H1 (cell line): ENCODE measurements around the gene CLEC12A. TPM values are rescaled to one million over a fixed set of nuclear protein-coding genes. Genes with fewer than 3 reads are reported as not detected.

Source experiments
- CTCF ChIA-PET: fragments of 300-600 bp; sonication (Branson Sonifier 250); formaldehyde crosslinking; loops from one replicate; lab custom pipeline; 2021; ENCODE audit not compliant: partially characterized antibody; lab: Charles Lee
- POLR2A ChIA-PET: fragments of 300-600 bp; sonication (Branson Sonifier 250); formaldehyde crosslinking; loops from one replicate; lab custom pipeline; 2021; ENCODE audit warnings: inconsistent platforms; ENCODE audit not compliant: partially characterized antibody; lab: Charles Lee
- DNase-seq, 2 experiments: peaks; one replicate each; pipeline versions ENCODE4 v3.0.0 to v3.0.0-alpha.2; 2010 to 2022; ENCODE audit warnings: low spot score in 2 of 2, low read depth in 1 of 2, mixed read lengths in 1 of 2
- FAIRE-seq: peaks from 2 replicates; lab custom pipeline; 2011; peaks lifted over from hg19 to GRCh38; lab: Jason Lieb, UNC
- H2AFZ ChIP-seq: 2 replicates; pipeline ENCODE4 v1.8.1; 2012; ENCODE audit warnings: low read length, inconsistent platforms
- H2AK5ac ChIP-seq: 2 replicates; pipeline ENCODE4 v1.6.1; 2013; ENCODE audit warnings: low read depth, low read length
- H2BK120ac ChIP-seq: replicated peaks from 2 replicates; pipeline ENCODE3; 2013; ENCODE audit warnings: low read depth, low read length, inconsistent platforms
- H2BK12ac ChIP-seq: 2 replicates; pipeline ENCODE4 v1.6.1; 2013; ENCODE audit warnings: low read depth, low read length
- H2BK15ac ChIP-seq: 2 replicates; pipeline ENCODE4 v1.6.1; 2013; ENCODE audit warnings: low read length
- H2BK20ac ChIP-seq: 2 replicates; pipeline ENCODE4 v1.6.1; 2013; ENCODE audit warnings: low read length
- H2BK5ac ChIP-seq: 2 replicates; pipeline ENCODE4 v1.6.1; 2013; ENCODE audit warnings: low read depth, low read length
- H3K14ac ChIP-seq: 2 replicates; pipeline ENCODE4 v1.6.1; 2013; ENCODE audit warnings: inconsistent platforms; ENCODE audit not compliant: insufficient read length
- H3K18ac ChIP-seq: 2 replicates; pipeline ENCODE4 v1.6.1; 2013; ENCODE audit warnings: low read length; ENCODE audit errors: extremely low read depth
- H3K23ac ChIP-seq: 2 replicates; pipeline ENCODE4 v1.6.1; 2013; ENCODE audit warnings: inconsistent platforms; ENCODE audit not compliant: insufficient read length
- H3K23me2 ChIP-seq: 2 replicates; pipeline ENCODE4 v1.6.1; 2013; ENCODE audit warnings: low read depth, low read length
- H3K27ac ChIP-seq: 2 replicates; pipeline ENCODE4 v1.6.1; 2011; ENCODE audit warnings: low read depth, low read length, inconsistent platforms
- H3K27me3 ChIP-seq, 4 experiments: replicated peaks in 1 of 4; 1 replicate in 1 of 4; 2 replicates in 3 of 4; pipeline versions ENCODE4 v1.6.1 to v1.8.1; 2011 to 2013; ENCODE audit warnings: low read length in 3 of 4, mild to moderate bottlenecking in 3 of 4, inconsistent platforms in 2 of 4, mixed read lengths in 2 of 4, moderate library complexity in 1 of 4; ENCODE audit not compliant: control insufficient read depth in 3 of 4, insufficient read depth in 3 of 4; ENCODE audit errors: extremely low read depth in 1 of 4
- H3K36me3 ChIP-seq, 4 experiments: 2 replicates each; pipeline versions ENCODE4 v1.6.1 to v1.8.1; 2011 to 2013; ENCODE audit warnings: mild to moderate bottlenecking in 4 of 4, low read length in 3 of 4, moderate library complexity in 2 of 4, control low read depth in 1 of 4, inconsistent platforms in 1 of 4; ENCODE audit not compliant: insufficient read depth in 4 of 4, control insufficient read depth in 2 of 4
- H3K4ac ChIP-seq: replicated peaks from 2 replicates; pipeline ENCODE3; 2013; ENCODE audit warnings: low read length, low read depth, mixed read lengths, inconsistent platforms; ENCODE audit not compliant: insufficient read length
- H3K4me1 ChIP-seq, 4 experiments: replicated peaks in 1 of 4; 1 replicate in 1 of 4; 2 replicates in 3 of 4; pipeline versions ENCODE4 v1.6.1 to v1.8.1; 2011 to 2013; ENCODE audit warnings: low read length in 3 of 4, inconsistent platforms in 2 of 4, mixed read lengths in 1 of 4; ENCODE audit not compliant: insufficient read depth in 4 of 4, control insufficient read depth in 3 of 4
- H3K4me2 ChIP-seq, 2 experiments: 2 replicates each; pipeline versions ENCODE4 v1.6.1 to v1.8.1; 2011 to 2013; ENCODE audit warnings: low read depth in 2 of 2, low read length in 2 of 2, control low read depth in 1 of 2, inconsistent platforms in 1 of 2, mild to moderate bottlenecking in 1 of 2; ENCODE audit not compliant: insufficient read depth in 1 of 2
- H3K4me3 ChIP-seq, 4 experiments: fragments of 200-600, 300-600 bp in 1 of 4; sonication (generic), shearing (Covaris generic), sonication (Bioruptor Twin) in 1 of 4; 2 replicates each; pipeline versions ENCODE4 v1.5.1 to v1.8.1; 2011 to 2016; ENCODE audit warnings: low read length in 4 of 4, low read depth in 3 of 4, control low read depth in 2 of 4, inconsistent platforms in 2 of 4, mild to moderate bottlenecking in 2 of 4, mixed read lengths in 1 of 4, moderate library complexity in 1 of 4; ENCODE audit not compliant: insufficient read depth in 2 of 4; ENCODE audit errors: extremely low read depth in 1 of 4
- H3K56ac ChIP-seq: replicated peaks from 2 replicates; pipeline ENCODE3; 2013; ENCODE audit warnings: low read depth, mild to moderate bottlenecking, mixed read lengths, low read length, inconsistent platforms; ENCODE audit not compliant: insufficient read length
- H3K79me1 ChIP-seq: 2 replicates; pipeline ENCODE4 v1.6.1; 2013; ENCODE audit warnings: low read depth, low read length, control low read depth
- H3K79me2 ChIP-seq, 2 experiments: 2 replicates each; pipeline versions ENCODE4 v1.6.1 to v1.8.1; 2012 to 2013; ENCODE audit warnings: low read length in 2 of 2, mild to moderate bottlenecking in 2 of 2, inconsistent platforms in 1 of 2; ENCODE audit not compliant: insufficient read depth in 2 of 2, control insufficient read depth in 1 of 2
- H3K9ac ChIP-seq, 4 experiments: replicated peaks in 1 of 4; 1 replicate in 1 of 4; 2 replicates in 3 of 4; pipeline versions ENCODE4 v1.6.1 to v1.8.1; 2011 to 2013; ENCODE audit warnings: low read depth in 3 of 4, low read length in 3 of 4, control low read depth in 2 of 4, mild to moderate bottlenecking in 2 of 4, moderate library complexity in 2 of 4, inconsistent platforms in 1 of 4; ENCODE audit errors: extremely low read depth in 1 of 4
- H3K9me3 ChIP-seq, 2 experiments: 2 replicates each; pipeline versions ENCODE4 v1.6.1 to v1.8.1; 2012 to 2013; ENCODE audit warnings: mild to moderate bottlenecking in 2 of 2, moderate library complexity in 2 of 2, control low read depth in 1 of 2, inconsistent platforms in 1 of 2, low read depth in 1 of 2, low read length in 1 of 2, mixed read lengths in 1 of 2; ENCODE audit not compliant: insufficient read depth in 2 of 2
- H4K20me1 ChIP-seq, 2 experiments: replicated peaks in 1 of 2; 2 replicates each; pipeline versions ENCODE3 to v1.8.1; 2011 to 2013; ENCODE audit warnings: inconsistent platforms in 2 of 2, low read length in 2 of 2, mild to moderate bottlenecking in 1 of 2; ENCODE audit not compliant: insufficient read depth in 2 of 2, control insufficient read depth in 1 of 2
- H4K5ac ChIP-seq: 2 replicates; pipeline ENCODE4 v1.6.1; 2013; ENCODE audit warnings: low read length, low read depth, mixed read lengths, inconsistent platforms; ENCODE audit not compliant: insufficient read length
- H4K8ac ChIP-seq: 2 replicates; pipeline ENCODE4 v1.8.0; 2013; ENCODE audit warnings: mild to moderate bottlenecking, moderate library complexity, low read length, inconsistent platforms; ENCODE audit not compliant: insufficient read depth; ENCODE audit errors: extremely low read depth
- H4K91ac ChIP-seq: replicated peaks from 2 replicates; pipeline ENCODE3; 2013; ENCODE audit warnings: low read length, mixed read lengths, inconsistent platforms; ENCODE audit not compliant: insufficient read length
- HDAC2 ChIP-seq, 2 experiments: fragments of 300-600 bp in 1 of 2; sonication (generic) in 1 of 2; IDR thresholded peaks; 2 replicates each; pipeline ENCODE4 v1.6.1; 2011 to 2012; ENCODE audit warnings: low read depth in 2 of 2, low read length in 2 of 2, mild to moderate bottlenecking in 2 of 2, moderate library complexity in 2 of 2, borderline replicate concordance in 1 of 2, inconsistent platforms in 1 of 2
- KDM1A ChIP-seq: fragments of 200-600, 300-600 bp; sonication (generic); IDR thresholded peaks from 2 replicates; pipeline ENCODE4 v1.7.1; 2016; ENCODE audit warnings: mild to moderate bottlenecking, low read length, borderline replicate concordance
- RXRA ChIP-seq: IDR thresholded peaks from 2 replicates; pipeline ENCODE4 v1.6.1; 2011; ENCODE audit warnings: low read depth, mild to moderate bottlenecking, low read length, moderate library complexity; ENCODE audit not compliant: insufficient read depth
- TEAD4 ChIP-seq: IDR thresholded peaks from 2 replicates; pipeline ENCODE4 v1.6.1; 2012; ENCODE audit warnings: low read depth, low read length, inconsistent platforms, mixed read lengths
- WGBS, 2 experiments: shearing (Covaris generic) in 1 of 2; methylation state at CpG; one replicate each; pipeline versions ENCODE4 v1.1.6 to v1.1.7; 2013 to 2015; ENCODE audit warnings: low lambda C conversion rate in 2 of 2, mixed read lengths in 2 of 2, inconsistent platforms in 1 of 2, low coverage in 1 of 2, missing lambda C conversion rate in 1 of 2; ENCODE audit not compliant: insufficient replicate concordance in 2 of 2, insufficient coverage in 1 of 2, insufficient read length in 1 of 2; ENCODE audit errors: extremely low coverage in 1 of 2, missing lambda C conversion rate in 1 of 2; 5-methylcytosine and 5-hydroxymethylcytosine counted together
- polyA plus RNA-seq, 7 experiments: library from polyadenylated mRNA; depleted of rRNA in 3 of 7; stranded (reverse) in 5 of 7; unstranded in 2 of 7; fragments of >200 nt in 5 of 7; fragments of 200-250 nt in 2 of 7; gene quantifications; 1 replicate in 5 of 7; 2 replicates in 1 of 7; 4 replicates in 1 of 7; pipeline versions ENCODE4 v1.2.1 to v1.2.3, GENCODE V29; 2011 to 2013; ENCODE audit warnings: missing spikeins in 2 of 7, mixed read lengths in 2 of 7
- total RNA-seq: library from RNA; stranded (reverse); fragmentation: NEBNext Ultra II Directional; extraction: Animal tissue kit (Norgen Biotek cat#: 25700); gene quantifications from 2 replicates; pipeline ENCODE4 v1.2.1, GENCODE V29; 2021

CLEC12A gene
- total and polyA plus RNA-seq, 2 of the 8 experiments (the other 6 are each of a cell fraction or from before 2014, with no cell fraction given) = not detected

DNA sequence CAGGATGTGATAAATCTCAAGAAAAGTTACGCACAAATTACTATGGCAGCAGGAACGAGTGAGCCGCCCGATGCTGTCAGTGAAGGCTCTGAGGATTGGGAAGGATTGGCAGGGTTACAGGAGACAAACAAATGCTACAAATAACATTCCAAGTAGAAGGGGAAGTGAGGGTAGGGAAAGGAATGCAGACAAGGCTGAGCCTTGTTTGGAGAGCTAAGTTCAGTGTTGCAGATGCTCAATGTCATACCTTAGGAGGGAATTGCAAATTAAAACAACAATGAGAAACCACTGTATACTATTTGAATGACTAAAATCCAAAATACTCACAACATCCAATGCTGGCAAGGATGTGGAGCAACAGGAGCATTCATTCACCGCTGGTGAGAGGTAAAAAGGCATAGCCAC, 60.6 kb downstream of the CLEC12A start:
- Histone ChIP-seq H4K8ac (no peak overlapping the region), H2AK5ac (no peak overlapping the region), H3K36me3 (no peaks in the 10 kb centered on the region; a peak in 1 of 8 replicates), H3K4me2 (no peak overlapping the region; a peak in 1 of 4 replicates), H3K9me3 (peaks cover 0 to 8% of the 10 kb centered on the region in 2 experiments; a peak in 2 of 4 replicates), H3K79me2 (no peaks in the 10 kb centered on the region), H3K79me1 (no peaks in the 10 kb centered on the region), H2BK15ac (no peak overlapping the region), H3K4me3 (no peak overlapping the region), H3K9ac (no peak overlapping the region), H4K20me1 (no peaks in the 10 kb centered on the region), H3K23ac (no peak overlapping the region), H3K4ac (no peak overlapping the region), H2BK20ac (no peak overlapping the region), H4K91ac (no peak overlapping the region), H4K5ac (no peak overlapping the region), H3K27me3 (no peaks in the 10 kb centered on the region), H3K27ac (no peak overlapping the region), H3K18ac (no peak overlapping the region), H2BK120ac (no peak overlapping the region), H3K23me2 (no peaks in the 10 kb centered on the region; the same call in 1 of the 2 replicates), H3K56ac (no peak overlapping the region), H2BK5ac (no peak overlapping the region), H2AFZ (no peak overlapping the region), H3K14ac (no peak overlapping the region), H3K4me1 (peaks cover 0 to 7% (median 0%) of the 10 kb centered on the region in 4 experiments; a peak in 1 of 7 replicates), H2BK12ac (peak overlapping the region; percentile 68; the same call in 1 of the 2 replicates)
- DNase-seq = peak in 1 of 2 experiments; percentile 25
- FAIRE-seq = peak; percentile 28
- CTCF ChIA-PET = interaction anchor here (0.6 to 2.5 kb wide), 8 partner anchors 11 to 284 kb away, joined by 3 to 19 read pairs (median 4); partner anchors contain the start of genes CLEC12B, CLEC1A and CLEC1B
- POLR2A ChIA-PET = no interaction called here
- TF ChIP-seq TEAD4 (peak; percentile 39; the same call in 1 of the 2 replicates), RXRA (no peak), HDAC2 (IDR thresholded peaks at IDR 0.05; ENCODE audit: borderline replicate concordance in 1 of 2, low read depth in 2 of 2, low read length in 2 of 2) (peak in 1 of 2 experiments; percentile 65; a peak in 1 of 4 replicates), KDM1A (peak; percentile 69)
- whole genome bisulfite sequencing, 2 experiments = 91% methylated on average over 5 of the region's 5 CpGs; no CpG with 5 or more reads in 1 of the 2 experiments
